SJSA1 (cell line): ENCODE results near the gene SHROOM2. TPM values are rescaled to one million over a fixed set of nuclear protein-coding genes. Genes with fewer than 3 reads are reported as not detected.

Experiments
- DNase-seq, 2 experiments: peaks; one replicate each; pipeline ENCODE4 v3.0.0-alpha.2; 2015 to 2020; ENCODE audit warnings: low spot score in 2 of 2, low read depth in 1 of 2
- H3K27ac ChIP-seq: fragments of 250-450 bp; sonication (Bioruptor Pico); 2 replicates; pipeline ENCODE4 v1.5.1; 2020; ENCODE audit warnings: mild to moderate bottlenecking, moderate library complexity
- H3K27me3 ChIP-seq: fragments of 250-450 bp; sonication (Bioruptor Pico); replicated peaks from 2 replicates; pipeline ENCODE4 v1.5.1; 2020; ENCODE audit warnings: mild to moderate bottlenecking, moderate library complexity
- H3K36me3 ChIP-seq: fragments of 250-450 bp; sonication (Bioruptor Pico); 2 replicates; pipeline ENCODE4 v1.5.1; 2020; ENCODE audit warnings: mild to moderate bottlenecking
- H3K4me1 ChIP-seq: fragments of 250-450 bp; sonication (Bioruptor Pico); replicated peaks from 2 replicates; pipeline ENCODE4 v1.6.1; 2021; ENCODE audit warnings: mild to moderate bottlenecking
- H3K4me3 ChIP-seq: fragments of 250-450 bp; sonication (Bioruptor Pico); 2 replicates; pipeline ENCODE4 v1.5.1; 2020; ENCODE audit warnings: mild to moderate bottlenecking
- H3K9me3 ChIP-seq: fragments of 250-450 bp; sonication (Bioruptor Pico); replicated peaks from 2 replicates; pipeline ENCODE4 v1.5.1; 2020; ENCODE audit warnings: mild to moderate bottlenecking
- total RNA-seq: library from RNA; depleted of rRNA; stranded (reverse); fragments of >200 nt; shearing (Covaris generic); gene quantifications from 2 replicates; pipeline ENCODE4 v1.2.3, GENCODE V29; 2014; rRNA removed

The SHROOM2 gene, protein sequence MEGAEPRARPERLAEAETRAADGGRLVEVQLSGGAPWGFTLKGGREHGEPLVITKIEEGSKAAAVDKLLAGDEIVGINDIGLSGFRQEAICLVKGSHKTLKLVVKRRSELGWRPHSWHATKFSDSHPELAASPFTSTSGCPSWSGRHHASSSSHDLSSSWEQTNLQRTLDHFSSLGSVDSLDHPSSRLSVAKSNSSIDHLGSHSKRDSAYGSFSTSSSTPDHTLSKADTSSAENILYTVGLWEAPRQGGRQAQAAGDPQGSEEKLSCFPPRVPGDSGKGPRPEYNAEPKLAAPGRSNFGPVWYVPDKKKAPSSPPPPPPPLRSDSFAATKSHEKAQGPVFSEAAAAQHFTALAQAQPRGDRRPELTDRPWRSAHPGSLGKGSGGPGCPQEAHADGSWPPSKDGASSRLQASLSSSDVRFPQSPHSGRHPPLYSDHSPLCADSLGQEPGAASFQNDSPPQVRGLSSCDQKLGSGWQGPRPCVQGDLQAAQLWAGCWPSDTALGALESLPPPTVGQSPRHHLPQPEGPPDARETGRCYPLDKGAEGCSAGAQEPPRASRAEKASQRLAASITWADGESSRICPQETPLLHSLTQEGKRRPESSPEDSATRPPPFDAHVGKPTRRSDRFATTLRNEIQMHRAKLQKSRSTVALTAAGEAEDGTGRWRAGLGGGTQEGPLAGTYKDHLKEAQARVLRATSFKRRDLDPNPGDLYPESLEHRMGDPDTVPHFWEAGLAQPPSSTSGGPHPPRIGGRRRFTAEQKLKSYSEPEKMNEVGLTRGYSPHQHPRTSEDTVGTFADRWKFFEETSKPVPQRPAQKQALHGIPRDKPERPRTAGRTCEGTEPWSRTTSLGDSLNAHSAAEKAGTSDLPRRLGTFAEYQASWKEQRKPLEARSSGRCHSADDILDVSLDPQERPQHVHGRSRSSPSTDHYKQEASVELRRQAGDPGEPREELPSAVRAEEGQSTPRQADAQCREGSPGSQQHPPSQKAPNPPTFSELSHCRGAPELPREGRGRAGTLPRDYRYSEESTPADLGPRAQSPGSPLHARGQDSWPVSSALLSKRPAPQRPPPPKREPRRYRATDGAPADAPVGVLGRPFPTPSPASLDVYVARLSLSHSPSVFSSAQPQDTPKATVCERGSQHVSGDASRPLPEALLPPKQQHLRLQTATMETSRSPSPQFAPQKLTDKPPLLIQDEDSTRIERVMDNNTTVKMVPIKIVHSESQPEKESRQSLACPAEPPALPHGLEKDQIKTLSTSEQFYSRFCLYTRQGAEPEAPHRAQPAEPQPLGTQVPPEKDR (N-terminal part only)
- total RNA-seq, result 0.58 and 4.3 TPM in 2 replicates

DNA sequence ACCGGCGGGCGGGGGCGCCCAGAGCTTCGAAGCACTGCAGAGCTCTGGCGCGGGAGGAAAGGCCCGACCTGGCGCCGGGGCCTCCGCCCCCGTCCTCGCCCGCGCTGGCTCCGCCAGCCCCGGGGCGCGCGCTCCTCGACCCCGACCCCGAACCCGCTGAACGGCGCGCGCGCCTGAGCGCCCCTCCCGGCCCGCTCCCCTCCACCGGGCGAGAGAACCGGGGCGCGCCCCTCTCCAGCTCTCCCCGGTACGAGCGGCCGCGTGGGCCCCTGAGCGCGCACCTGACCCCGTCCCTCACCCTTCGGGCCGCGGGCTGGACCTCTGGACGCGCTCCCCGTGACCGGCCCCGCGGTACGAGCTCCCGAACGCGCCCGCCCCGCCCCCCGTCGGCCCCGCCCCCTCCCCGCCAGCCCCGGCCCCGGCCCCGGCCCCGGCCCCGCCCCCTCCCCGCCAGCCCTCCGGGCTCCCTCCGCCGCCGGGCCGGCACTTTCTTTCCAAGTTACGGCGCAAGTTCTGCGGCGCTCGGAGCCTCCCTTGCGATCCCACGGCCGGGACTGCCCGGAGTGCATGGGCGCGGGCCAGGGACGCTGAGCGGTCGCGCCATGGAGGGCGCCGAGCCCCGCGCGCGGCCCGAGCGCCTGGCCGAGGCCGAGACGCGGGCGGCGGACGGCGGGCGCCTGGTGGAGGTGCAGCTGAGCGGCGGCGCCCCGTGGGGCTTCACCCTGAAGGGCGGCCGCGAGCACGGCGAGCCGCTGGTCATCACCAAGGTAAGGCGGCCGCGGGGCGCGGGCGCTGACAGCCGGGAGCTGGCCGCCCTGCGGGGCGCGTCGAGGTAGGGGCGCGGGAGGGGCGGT lies at the start of gene SHROOM2:
Gene SHROOM2 (plus strand): TSS at position 486 of the 854 bp plus-strand sequence. CDS start 117 bp downstream, at position 603.
- H3K4me3 ChIP-seq, result peak within 1 kb of the TSS; percentile 32
- H3K9me3 ChIP-seq, result no peaks in the 10 kb centered on the region
- H3K36me3 ChIP-seq, result no peaks in the 10 kb centered on the region
- no peak for DNase-seq
- peaks cover 5% of the 10 kb centered on the region; the same call in 1 of the 2 replicates for H3K4me1 ChIP-seq
- peaks cover 10% of the 10 kb centered on the region for H3K27me3 ChIP-seq
- no peak within 1 kb of the TSS for H3K27ac ChIP-seq

DNA sequence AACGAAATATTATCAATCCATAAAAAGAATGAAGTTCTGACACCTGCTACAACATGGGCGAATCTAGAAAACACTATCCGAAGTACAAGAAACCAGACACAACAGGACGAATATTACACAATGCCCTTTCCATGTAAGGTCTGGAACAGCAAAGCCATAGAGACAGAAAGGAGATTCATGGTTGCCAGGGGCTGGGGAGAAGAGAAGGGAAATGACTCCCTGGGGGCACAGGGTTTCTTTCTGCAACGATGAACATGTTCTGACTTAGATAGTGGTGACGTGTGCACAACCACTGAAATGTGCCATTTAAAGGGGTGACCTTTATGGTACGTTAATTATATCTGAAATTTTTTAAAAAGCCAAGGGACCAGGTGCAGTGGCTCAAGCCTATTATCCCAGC lies 48.9 kb upstream of the SHROOM2 start:
- Histone ChIP-seq H3K27me3 (no peaks in the 10 kb centered on the region), H3K9me3 (no peaks in the 10 kb centered on the region), H3K36me3 (no peaks in the 10 kb centered on the region), H3K4me1 (no peaks in the 10 kb centered on the region), H3K27ac (no peak overlapping the region), H3K4me3 (no peak overlapping the region)
- no peak for DNase-seq

DNA sequence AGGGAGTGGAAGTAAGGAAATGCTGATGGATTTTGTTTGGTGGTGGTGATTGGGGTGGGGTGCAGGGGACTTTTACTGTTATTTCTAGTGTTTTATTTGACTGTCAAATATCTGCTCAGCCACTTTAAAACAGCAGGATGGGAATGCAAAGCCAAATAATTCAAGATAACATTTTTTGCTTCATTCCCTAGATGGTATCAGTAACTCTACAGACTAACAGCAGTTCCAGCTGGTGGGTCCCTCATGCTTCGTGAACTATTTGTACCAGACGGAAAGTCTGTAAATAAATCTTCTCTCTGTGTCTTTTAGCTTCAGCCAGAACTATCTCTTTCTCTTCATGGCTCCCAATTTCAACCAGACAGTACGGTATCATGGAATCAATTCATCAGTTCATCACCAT lies 48.1 kb upstream of the SHROOM2 start:
- H3K36me3 ChIP-seq, result no peaks in the 10 kb centered on the region
- H3K4me1 ChIP-seq, result no peaks in the 10 kb centered on the region
- H3K9me3 ChIP-seq, result no peaks in the 10 kb centered on the region
- H3K27me3 ChIP-seq, result no peaks in the 10 kb centered on the region
- H3K27ac ChIP-seq, result no peak overlapping the region
- no peak overlapping the region for H3K4me3 ChIP-seq
- DNase-seq, result no peak

DNA sequence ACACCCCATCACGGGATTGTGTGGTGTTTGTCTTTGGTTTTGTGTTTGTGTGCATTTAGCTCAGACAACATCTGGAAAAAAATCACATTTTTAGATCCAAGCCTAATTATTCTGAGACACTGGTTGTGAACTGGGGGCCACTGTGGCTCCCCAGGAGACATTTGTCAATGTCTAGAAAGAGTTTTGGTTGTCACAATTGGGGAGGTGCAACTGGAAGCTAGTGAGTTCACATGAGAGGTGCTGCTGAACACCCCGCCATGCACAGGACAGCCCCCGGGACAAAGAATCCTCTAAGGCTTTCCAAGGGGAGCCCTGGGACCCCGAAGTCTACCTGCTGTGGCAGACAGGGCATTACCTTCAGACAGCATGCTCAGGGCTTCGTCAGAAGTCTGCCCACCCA lies 47.1 kb upstream of the SHROOM2 start:
- no peak for DNase-seq
- Histone ChIP-seq H3K27me3 (no peaks in the 10 kb centered on the region), H3K4me3 (no peak overlapping the region), H3K4me1 (no peaks in the 10 kb centered on the region), H3K27ac (no peak overlapping the region), H3K36me3 (no peaks in the 10 kb centered on the region), H3K9me3 (no peaks in the 10 kb centered on the region)

DNA sequence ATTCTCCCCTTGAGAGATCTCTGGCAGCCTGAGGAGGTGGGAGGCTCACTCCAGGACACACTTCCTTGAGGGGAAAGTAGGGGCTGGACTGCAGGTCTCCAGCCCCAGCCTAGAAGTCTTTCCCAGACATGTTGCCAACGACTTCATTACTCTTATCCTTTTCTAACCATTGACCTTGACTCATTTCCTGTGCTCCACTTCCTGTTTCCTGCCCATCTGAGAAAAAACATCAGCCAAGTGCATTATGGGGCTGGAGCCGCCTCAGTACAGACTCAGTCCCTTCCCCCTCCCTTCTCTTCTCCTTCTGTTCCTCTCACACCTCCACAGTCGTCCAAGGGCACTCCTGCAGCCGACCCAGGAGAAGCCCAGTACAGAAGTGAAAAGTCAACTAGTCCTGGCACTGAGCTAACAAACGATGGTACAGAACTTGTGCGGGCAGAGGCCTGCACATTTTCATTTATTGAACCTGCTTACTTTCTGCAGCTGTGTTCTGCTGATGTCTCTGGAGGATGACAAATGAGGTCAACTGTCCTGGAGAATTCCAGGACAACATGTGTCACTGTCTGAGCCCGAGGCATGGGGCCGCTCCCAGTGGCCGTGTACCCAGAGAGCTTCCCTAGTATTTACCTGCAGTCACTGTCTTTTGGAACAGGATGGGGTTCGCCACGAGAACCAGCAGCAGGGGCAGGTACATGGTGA lies 40.7 kb upstream of the SHROOM2 start:
- Histone ChIP-seq H3K4me1 (no peaks in the 10 kb centered on the region), H3K9me3 (no peaks in the 10 kb centered on the region), H3K27me3 (no peaks in the 10 kb centered on the region), H3K36me3 (no peaks in the 10 kb centered on the region), H3K4me3 (no peak overlapping the region), H3K27ac (no peak overlapping the region)
- no peak for DNase-seq

DNA sequence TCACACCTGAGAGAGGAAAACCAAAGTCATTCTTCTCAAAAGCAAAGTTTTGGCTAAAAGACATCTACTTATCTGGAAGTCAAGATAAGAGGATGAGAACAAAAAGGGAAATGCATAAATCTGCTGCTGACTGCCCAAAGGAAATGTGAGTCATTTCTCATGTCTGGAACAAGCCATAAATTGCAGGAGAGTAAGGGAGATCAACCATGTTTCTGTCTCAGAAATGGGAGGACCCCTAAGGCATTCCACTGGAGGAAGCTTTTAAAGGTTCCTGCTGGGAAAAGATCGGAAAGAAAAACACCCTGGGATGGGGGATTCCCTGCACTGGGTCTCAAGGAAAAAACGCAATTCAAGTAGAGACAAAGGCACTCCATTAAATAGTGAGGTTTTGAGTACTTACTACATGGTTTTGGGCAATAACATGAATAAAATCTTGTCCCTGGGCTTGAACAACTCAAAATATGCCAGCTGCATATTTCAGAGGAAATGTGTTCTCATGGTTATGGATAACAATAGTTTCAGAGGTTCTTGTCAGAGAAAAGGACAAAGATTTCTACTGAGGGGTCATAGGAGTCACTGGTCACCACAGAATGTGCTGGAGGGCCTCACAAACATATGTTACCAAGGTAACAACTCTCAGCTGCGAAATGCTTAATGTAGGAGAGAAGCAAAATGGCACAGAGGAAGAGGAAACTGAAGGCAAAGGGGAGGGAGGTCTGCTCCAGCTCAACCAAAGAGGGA lies 39.9 kb upstream of the SHROOM2 start:
- DNase-seq, result no peak
- Histone ChIP-seq H3K4me1 (no peaks in the 10 kb centered on the region), H3K27me3 (no peaks in the 10 kb centered on the region), H3K9me3 (no peaks in the 10 kb centered on the region), H3K36me3 (no peaks in the 10 kb centered on the region), H3K27ac (no peak overlapping the region), H3K4me3 (no peak overlapping the region)

DNA sequence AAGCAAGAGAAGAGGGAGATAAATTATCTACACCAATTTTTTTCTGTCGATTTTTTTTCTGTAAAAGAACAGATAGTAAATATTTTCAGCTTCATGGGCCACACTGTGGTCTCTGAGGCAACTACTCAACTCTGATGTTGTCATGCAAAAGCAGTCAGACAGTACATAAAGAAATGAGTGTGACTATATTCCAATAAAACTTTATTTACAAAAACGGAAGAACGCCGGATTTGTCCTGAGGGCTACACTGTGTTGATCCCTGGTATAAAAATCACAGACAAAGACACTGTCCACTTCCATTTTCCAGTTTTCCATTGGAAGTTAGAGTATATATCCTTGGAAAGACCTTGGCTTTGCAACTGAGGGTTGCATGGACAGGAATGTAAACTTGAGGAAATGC lies 38.6 kb upstream of the SHROOM2 start:
- H3K27ac ChIP-seq, result no peak overlapping the region
- H3K9me3 ChIP-seq, result no peaks in the 10 kb centered on the region
- H3K4me3 ChIP-seq, result no peak overlapping the region
- no peaks in the 10 kb centered on the region for H3K4me1 ChIP-seq
- no peaks in the 10 kb centered on the region for H3K36me3 ChIP-seq
- DNase-seq, result no peak
- no peaks in the 10 kb centered on the region for H3K27me3 ChIP-seq

DNA sequence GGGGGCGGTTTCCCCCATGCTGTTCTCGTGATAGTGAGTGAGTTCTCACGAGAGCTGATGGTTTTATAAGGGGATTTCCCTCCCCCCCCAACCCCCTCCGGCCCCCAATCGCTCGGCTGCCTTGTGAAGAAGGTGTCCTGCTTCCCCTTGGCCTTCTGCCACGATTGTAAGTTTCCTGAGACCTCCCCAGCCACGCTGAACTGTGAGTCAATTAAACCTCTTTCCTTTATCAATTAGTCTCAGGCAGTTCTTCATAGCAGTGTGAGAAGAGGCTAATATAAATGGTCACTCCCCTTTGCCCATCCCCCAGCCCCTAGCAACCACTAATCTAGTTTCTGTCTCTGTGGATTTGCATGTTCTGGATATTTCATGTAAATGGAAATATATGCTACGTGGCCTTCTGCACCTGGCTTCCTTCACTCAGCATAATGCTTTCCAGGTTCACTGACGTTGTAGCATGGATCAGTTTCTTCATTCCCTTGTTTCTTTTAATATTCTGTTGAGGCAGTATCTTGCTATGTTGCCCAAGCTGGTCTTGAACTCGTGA lies 37.0 kb upstream of the SHROOM2 start:
- H3K9me3 ChIP-seq, result no peaks in the 10 kb centered on the region
- no peaks in the 10 kb centered on the region for H3K27me3 ChIP-seq
- DNase-seq, result no peak
- no peak overlapping the region for H3K27ac ChIP-seq
- H3K4me3 ChIP-seq, result no peak overlapping the region
- H3K36me3 ChIP-seq, result no peaks in the 10 kb centered on the region
- H3K4me1 ChIP-seq, result no peaks in the 10 kb centered on the region

DNA sequence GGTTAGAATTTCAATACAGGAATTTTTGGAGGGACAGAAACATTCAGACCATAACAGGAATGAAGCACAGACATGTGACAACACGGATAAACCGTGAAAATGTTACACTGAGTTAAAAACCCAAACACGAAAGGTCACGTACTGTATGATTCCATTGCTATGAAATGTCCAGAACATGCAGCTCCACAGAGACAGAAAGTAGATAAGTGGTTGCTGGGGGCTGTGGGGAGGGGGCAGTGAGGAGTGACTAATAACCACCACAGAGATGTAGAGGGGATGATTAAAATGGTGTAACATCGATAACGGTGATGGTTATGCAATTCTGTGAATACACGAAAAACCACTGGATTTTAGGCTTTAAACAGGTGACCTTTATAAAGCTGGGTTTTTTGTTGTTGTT lies 28.9 kb upstream of the SHROOM2 start:
- DNase-seq, result no peak
- no peak overlapping the region for H3K4me3 ChIP-seq
- no peaks in the 10 kb centered on the region for H3K27me3 ChIP-seq
- no peak overlapping the region for H3K27ac ChIP-seq
- no peaks in the 10 kb centered on the region for H3K36me3 ChIP-seq
- H3K9me3 ChIP-seq, result no peaks in the 10 kb centered on the region
- no peaks in the 10 kb centered on the region for H3K4me1 ChIP-seq

DNA sequence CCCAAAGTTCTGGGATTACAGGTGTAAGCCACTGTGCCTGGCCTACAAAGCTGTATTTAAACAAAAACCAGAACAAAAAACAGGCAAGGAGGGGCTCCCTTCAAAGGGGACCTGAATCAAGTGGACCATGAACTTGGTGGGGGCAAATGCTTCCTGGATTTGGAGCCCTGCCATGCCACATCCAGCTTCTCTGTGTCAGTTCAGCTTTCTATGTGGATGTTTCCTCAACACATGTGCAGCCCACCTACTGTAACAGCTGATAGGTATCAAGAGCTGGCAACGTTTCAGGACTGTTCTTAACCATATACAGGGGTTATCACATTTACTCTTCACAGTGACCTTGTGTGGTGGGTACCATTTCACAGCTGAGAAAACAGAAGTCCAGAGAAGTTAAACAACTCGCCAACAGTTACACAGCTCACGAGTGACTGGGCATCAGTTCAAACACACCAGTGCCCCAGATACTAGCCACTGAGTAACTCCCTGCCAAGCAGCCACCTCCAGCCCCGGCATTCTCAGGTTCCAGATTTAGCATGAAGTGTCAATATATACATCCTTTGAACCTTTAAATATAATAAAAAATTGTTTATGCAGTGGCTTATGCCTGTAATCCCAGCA lies 28.1 kb upstream of the SHROOM2 start:
- H3K27ac ChIP-seq, result no peak overlapping the region
- no peak overlapping the region for H3K4me3 ChIP-seq
- H3K36me3 ChIP-seq, result no peaks in the 10 kb centered on the region
- no peak for DNase-seq
- no peaks in the 10 kb centered on the region for H3K27me3 ChIP-seq
- H3K9me3 ChIP-seq, result no peaks in the 10 kb centered on the region
- no peaks in the 10 kb centered on the region for H3K4me1 ChIP-seq

DNA sequence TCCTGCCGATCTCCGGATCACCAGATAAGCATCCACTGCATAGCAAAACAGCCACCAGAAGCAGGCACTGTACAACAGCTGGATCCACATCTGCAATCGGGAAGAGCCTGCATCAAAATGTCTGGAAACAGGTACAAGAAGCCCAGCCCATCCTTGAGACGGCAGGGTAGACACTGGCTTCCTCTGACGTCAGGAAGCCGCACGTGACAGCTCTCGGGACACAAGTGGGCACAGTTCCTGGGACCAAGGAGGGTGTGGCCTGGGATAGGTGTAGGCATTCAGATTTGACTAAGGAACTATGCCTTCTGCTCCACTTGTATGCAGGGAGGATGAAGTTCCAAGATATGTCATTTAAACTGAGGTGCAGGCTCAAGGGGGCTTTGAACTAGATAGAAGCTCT lies 26.9 kb upstream of the SHROOM2 start:
- Histone ChIP-seq H3K4me1 (no peaks in the 10 kb centered on the region), H3K27ac (no peak overlapping the region), H3K4me3 (no peak overlapping the region), H3K9me3 (no peaks in the 10 kb centered on the region), H3K27me3 (no peaks in the 10 kb centered on the region), H3K36me3 (no peaks in the 10 kb centered on the region)
- DNase-seq, result no peak
